Measurements from ENCODE around the gene APOL2.
"Not testable (repeated sequence)": the region's sequence is repeated elsewhere in the genome, so short reads cannot be mapped to it uniquely, and the experiment has no call there.

APOL2 gene, protein sequence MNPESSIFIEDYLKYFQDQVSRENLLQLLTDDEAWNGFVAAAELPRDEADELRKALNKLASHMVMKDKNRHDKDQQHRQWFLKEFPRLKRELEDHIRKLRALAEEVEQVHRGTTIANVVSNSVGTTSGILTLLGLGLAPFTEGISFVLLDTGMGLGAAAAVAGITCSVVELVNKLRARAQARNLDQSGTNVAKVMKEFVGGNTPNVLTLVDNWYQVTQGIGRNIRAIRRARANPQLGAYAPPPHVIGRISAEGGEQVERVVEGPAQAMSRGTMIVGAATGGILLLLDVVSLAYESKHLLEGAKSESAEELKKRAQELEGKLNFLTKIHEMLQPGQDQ

DNA sequence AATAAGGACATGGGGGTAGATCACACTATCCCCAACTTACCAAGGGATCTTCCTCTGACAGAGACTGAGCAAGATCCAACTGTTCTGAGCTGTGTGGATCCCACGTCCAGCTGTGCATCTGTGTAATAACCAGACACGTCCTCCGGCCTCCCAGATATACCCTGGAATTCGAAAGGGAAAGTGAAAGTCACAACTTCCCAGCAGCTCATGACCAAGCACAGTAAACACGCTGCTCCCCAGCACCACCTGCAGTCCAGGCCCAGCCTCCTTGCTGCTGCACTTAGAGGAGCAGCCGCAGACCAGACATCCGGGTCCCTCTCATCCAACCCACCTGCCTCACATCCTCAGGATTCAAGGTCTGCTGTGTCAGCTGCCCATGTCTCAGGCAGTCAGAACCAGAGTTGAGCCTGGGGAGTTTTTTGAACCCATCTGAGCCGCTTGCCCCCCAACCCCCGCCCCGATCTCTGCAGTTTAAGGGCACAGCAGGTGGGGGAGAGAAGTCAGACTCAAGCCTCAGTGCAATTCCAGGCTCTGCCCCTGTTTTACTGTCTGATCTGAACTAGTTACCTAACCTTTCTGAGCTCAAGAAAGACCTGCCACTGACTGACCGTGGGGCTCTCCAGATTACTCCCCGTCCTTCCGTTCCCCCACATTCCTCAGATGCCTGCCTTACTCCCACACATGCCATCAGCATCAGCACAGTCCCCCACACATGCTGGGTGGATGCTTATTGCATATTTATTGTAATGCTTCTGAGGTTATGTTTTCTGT, at the start of gene APOL2:
Gene APOL2 (minus strand): TSS at position 127 of the 771 bp plus-strand sequence. CDS start 6,365 bp downstream, outside the sequence.
- peak; percentile 96 for DNase-seq

DNA sequence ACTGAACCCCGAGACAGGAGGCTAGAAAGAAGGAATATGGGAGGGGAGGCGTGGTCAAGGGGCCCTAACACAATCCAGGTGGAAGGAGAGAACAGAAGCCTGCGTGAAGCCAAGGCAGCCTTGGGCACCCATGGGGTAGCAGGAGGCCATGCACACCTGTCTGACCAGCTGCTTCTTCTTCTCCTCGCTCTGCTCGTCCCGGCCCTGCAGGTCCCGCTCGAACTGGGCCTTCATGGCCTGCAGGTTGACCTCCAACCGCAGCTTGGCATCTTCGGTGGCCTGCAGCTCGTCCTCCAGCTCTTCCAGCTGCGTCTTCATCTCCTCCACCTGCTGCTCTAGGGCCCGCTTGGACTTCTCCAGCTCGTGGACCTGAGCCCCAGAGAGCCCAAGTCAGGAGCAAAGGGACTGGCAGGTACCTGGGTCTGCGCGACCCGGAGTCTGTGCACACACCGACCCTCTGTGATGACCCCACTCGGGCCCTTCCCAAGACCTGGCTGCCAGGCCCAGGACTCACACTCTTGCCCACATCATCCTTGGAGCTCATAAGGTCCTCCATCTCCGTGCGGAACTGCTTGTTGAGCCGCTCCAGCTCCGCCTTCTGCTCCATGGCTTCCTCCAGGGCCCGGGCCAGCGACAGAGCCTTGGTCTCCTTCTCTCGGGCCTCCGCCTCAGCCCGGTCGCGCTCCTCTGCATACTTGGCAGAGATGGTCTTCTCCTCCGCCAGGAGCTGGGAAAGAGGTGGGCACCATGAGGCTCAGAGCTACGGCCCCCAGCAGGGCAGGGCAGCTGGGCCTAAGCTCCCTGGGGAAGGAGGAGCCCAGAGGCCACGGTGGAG, 49.5 kb upstream of the APOL2 start:
- no peak for DNase-seq

DNA sequence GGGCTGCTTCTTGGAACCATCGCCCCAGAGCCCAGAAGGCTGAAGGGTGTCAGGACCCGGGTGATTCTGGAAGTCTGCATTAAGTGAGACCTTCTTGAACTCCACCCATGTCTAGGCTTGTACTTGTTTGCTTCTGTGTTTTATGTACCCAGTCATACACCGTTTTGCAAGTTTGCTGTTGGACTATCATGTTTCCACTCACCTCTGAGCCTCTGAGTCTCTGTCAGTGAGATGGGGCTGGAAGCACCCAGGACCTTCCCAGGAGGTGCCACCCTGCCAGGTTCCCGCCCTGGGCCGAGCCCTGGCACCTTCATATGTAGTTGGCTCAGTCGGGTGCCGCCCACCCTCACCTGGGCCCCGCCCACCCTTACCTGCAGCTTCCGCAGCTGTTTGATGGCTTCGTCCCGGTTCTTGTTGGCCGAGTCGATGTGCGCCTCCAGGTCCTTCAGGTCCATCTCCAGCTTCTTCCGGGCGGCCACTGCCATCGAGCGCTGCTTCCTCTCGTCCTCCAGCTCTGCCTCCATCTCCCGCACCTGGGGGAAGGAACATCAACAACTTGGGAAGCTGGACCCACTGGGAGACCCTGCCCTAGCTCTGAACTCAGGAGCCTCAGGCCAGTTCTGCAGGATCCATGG, 48.7 kb upstream of the APOL2 start:
- no peak for DNase-seq

DNA sequence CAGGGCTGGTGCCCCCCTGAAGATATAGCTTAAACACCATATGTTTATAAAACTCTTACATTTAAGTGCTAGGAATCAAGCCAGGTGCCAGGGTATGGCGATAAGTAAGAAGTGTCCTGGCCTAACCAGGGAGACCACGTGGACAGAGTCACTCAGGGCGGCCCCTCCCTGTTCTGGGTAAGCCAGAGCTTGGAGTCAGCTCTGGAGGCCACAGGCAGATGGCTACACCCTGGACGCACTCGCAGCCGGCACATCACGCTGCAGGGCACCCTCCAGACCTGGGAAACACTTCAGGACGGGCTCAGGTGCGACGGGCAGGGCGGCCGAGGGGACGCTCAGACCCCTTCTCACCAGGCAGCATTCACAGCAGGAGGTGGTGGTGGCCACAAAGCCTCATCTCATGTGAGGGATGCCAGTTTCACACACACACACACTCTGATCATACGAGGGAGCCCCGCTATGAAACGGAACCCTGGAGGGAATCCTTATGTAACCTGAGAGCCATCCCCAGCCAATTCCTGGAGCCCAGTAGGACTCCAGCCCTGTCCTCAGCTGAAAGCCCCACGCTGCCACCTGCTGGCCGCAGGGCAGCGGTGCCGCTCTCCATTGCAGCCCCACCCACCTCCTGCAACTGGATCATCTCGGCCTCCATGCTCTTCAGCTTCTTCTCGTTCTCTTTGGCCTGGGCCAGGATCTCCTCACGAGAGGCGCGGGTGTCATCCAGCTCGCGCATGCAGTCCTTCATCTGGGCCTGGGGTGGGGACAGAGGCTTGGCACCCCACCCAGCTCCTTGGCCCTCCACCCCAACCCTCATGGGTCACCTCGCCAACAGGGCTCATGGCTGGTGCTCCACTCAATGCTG, 47.0 kb upstream of the APOL2 start:
- DNase-seq, result peak; percentile 76

DNA sequence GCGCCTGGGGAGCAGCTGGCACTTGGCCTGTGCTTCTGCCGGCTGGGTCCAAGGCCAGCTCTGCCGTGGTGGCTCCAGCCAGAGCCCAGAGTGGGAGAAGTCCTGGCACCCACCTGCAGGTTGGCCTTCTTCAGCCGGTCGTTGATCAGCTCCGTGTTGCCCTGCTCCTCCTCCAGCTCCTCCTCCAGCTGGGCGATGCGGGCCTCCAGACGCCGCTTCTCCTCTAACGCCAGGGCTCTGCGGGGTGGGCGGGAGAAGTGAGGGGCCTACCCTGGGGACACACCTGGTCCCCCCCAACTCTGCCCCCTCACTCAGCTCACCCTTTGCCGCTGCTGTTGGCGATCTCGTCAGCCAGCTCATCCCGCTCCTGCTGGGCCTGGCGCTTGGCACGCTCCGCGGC, 46.2 kb upstream of the APOL2 start:
- DNase-seq, result no peak

DNA sequence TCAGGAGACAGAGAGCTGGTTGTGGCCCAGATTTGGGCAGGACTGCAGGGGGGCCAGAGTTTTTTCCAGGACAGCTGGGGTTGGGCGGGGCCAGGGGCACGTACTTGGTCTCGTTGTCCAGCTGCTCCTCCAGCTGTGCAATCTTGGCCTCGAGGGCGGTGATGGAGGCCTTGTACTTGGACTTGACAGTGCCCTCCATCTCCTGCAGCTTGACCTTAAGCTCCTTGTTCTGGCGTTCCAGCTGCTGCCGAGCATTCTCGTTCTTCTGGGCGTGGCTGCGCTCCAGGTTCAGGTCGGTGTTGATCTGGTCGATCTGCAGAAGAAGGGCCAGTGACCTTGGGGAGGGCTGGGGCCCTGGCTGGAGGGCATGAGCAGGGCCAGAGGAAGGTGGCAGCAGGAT, 45.7 kb upstream of the APOL2 start:
- DNase-seq, result no peak

DNA sequence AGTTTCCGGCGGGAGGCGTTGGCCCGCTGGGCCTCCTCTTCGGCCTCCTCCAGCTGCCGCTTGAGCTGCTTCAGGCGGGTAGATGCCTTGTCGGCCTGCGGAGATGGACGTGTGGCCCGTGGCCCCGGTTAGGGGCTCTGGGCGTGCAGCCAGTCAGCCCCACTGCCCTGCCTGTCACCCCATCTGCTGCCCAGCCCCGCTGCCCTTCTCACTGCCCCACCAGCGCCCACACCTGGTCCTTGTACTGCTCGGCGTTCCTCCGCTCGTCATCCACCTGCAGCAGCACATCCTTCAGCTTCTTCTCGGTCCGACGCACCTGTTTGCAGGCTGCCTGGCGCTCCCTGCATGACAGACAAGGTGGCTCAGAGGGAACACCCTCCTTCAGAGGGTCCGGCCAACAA, 44.8 kb upstream of the APOL2 start:
- DNase-seq, result no peak

DNA sequence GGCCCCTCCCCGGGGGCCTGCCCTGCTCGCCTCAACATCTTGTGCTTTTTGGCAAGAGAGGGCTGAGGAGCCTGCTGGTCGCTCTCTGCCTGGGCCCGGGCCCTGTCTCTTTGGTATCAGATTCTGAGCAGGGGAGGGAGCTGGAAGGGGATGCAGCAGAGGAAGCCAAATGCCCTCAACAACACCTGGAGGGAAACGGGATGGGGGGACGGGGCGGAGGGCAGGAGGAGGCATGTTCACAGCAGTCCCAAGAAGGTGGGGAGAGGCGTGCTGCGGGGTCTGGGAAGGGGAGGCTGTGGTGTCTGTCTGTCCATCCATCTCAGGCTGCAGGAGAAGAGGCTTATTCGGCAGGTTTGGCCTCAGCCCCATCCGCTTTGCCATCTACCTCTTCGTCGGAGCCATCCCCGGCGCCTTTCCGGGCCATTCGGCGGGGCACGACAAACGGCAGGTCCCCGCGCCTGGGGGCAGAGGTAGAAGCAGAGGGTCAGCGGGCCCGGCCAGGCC, 43.1 kb upstream of the APOL2 start:
- no peak for DNase-seq

DNA sequence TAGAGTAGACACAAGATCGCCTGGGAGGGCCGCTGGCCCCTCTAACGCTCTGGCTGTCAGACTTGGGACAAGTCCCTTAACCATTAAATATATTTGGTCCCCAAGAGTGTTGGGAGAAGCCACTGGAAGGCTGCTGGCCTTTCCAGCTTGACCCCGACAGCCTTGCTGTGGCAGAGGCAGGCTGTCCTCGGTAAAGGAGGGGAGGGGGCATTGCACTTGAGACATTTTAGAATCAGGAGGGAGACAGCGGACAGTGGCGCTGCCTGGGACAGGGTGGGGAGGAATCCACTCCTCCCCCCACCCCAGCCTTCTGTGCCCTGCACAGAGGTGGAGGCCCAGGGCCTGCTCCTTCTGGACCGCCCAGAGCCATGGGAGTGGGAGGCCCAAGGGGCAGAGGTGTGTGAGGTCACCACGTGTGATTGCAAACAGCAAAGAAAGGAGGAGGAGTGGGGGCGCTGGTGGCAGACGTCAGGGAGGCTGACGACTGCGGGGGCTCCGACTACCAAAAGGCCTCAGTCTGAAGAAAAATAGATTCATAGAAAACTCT, 42.5 kb upstream of the APOL2 start:
- no peak for DNase-seq

DNA sequence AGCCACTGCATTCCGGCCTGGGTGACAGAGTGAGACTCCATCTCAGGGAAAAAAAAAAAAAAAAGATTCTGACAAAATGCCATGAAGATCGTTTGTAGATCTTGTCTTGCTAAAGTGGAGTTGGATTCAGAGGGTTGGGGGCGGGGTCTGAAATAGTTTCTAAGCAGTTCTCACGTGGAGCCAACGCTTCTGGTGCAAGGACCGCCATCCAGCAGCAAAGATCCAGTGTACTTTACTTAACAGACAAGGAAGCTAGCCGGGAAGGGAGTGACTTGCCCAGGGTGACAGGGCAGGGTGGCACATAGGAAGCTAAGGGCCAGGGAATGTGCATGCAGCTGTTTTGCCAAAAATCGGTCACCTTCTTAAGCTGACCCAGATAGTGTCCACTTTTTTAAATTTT, 41.1 kb upstream of the APOL2 start:
- no peak for DNase-seq

DNA sequence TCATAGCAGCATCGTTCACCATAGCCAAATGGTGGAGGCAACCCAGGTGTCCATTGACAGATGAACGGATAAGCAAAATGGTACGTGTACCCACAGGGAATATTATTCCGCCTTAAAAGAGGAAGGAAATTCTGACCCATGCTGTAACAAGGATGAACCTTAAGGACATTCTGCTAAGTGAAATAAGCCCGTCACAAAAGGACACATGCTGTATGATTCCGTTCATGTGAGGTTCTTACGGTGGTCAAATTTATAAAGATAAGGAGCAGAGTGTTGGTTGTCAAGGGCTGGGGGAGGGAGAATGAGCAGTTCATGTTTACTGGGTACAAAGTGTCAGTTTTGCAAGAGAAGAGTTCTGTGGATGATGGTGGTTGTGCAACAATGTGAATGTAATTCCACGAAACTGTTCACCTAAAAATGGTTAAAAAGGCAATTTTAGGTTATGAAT, 39.9 kb upstream of the APOL2 start:
- no peak for DNase-seq

DNA sequence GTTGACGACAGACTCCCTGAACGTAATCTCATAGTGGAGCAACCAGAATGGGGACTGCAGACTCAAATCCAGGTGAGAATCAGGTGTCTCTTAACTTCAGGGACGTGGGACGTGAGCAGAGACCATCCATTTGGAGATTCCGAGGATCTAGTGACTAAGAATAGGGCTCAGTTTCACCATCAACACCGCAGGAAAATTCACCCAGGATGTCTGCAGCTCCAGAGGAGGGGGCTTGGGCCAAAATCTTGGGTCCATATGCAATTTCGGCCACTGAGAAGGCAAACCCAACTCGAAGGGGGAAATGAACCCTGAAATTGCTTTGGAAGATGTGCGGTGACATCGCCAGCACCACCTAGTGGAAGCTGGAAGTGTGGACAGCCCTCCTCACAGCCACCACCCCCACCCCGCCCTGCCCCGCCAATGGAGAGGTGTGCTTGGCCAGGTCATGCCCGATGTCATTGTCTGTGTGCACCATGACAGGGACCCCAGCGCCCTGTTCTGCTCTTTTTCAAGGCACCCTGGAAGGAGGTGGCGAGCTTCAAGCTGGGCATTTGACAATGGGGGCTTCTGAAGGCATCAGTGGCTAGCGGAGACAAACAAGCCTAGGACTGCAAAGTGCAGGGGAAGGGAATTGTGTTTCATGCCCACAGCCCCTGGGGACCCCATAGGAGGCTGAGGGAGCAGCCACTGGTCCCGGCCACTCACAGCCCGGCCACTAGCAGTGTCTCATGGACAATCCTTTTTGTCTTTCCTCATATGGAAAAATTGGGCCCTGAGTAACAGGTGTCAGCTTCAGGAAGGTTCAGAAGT, 38.4 kb upstream of the APOL2 start:
- DNase-seq, result peak; percentile 76

DNA sequence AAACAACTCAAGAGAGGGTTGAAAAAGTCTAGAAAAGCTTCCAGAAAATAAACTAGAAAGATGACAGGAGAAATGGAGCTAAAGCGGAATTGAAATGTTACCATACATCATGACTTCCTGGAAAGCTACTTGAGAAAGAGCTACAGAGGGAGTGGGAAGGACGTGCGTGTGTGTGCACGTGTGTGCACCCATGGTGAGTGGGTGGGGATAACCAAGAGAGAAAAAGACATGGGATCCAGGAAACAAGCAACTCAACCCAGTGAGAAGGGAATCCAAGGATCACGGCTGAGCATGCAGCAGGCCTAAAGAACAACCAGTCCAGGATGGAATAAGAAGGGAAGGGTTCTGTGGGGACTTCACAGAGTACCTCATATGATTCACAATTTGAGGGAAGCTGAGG, 35.2 kb upstream of the APOL2 start:
- DNase-seq, result no peak

DNA sequence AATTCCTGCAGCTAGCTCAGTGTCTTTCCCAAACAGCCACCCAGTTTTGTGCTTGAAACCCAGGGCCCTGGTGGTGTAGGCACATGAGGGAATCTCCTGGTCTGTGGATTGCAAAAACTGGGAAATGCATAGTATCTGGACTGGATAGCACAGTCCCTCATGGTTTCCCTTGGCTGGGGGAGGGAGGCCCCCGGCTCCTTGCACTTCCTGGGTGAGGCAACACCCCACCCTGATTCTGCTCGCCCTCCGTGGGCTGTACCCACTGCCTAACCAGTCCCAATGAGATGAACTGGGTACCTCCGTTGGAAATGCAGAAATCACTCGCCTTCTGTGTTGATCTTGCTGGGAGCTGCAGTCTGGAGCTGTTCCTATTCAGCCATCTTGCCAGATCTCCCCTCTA, 32.6 kb upstream of the APOL2 start:
- DNase-seq, result not testable (repeated sequence)

DNA sequence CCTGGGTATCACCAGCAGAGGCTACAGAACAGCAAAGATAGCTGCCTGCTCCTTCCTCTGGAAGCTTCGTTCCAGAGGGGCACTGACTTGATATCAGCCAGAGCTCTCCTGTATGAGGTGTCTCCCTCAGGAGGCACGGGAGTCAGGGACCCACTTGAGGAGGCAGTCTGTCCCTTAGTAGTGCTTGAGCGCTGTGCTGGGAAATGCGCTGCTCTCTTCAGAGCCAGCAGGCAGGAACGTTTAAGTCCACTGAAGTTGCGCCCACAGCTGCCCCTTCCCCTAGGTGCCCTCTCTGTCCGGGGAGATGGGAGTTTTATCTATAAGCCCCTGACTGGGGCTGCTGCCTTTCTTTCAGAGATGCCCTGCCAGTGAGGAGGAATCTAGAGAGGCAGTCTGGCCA, 31.9 kb upstream of the APOL2 start:
- not testable (repeated sequence) for DNase-seq

DNA sequence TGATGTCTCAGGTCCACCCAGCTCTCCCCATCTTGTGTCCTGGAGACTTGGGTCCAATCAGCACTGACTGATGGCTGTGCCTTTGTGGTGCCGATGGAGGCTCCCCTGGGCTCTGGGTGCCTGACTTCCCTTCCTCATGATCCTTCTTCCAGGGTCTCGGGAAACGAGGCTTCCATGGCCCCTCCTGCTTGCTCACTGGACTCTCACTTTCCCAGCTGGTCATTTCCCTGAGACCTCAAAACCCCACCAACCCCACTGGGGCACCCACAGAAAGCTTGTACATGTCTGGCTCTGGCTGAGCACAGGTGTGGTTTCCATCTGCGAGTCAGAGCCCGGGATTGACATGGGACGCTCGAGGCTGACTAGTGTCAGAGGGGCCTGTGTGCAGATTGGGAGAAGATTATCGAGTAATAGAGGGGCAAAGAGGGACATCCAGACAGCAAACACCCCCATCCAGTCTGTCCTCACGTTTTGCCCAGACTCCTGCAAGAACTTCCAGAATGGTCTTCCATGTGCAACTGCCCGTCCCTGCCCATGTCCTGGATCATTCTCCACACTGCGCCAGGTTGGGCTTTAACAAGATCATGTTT, 28.7 kb upstream of the APOL2 start:
- DNase-seq, result no peak

DNA sequence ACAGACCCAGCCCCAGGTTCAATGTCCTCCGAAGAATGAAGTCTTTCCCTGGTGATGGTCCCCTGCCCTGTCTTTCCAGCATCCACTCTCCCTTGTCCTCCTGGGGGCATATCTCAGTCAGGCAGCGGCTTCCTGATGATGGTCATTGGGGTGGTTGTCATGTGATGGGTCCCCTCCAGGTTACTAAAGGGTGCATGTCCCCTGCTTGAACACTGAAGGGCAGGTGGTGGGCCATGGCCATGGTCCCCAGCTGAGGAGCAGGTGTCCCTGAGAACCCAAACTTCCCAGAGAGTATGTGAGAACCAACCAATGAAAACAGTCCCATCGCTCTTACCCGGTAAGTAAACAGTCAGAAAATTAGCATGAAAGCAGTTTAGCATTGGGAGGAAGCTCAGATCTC, 27.7 kb upstream of the APOL2 start:
- DNase-seq, result no peak

DNA sequence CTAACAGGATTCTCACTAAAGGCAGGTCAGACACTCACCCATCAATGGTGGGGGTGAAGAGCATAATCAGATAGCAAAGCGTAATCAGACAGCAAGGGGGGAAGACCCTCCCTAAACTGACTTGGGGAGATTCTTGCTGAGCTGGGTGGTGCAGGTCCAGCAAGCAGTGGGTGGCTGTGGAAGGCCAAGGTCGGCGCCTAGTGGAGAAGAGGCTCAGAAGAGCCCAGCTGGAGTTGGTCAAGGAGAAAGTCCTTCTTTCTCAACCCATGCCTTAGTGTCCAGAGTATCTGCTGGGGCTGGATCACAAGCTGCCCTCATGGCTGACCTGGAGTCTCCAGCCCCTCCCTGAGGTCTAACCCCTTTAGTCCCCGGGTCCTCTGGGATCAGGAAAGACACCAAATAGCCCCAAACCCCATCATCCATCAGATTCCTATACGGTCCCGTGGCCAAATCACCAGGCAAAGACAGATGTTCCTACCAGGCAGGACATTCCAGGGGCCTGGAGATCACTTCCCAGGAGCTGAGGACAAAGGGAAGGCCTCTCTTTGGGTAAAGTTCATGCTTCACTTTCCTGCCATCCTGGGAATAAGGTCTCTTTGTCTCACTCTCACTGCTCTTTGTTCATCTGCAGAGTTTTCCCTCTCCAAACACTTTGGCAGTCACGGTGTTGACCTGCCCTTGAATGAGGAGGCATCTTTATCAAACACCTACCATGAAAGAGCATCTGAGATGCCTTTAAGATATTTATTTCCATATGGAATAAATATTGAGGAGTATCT, 24.7 kb upstream of the APOL2 start:
- DNase-seq, result not testable (repeated sequence)

DNA sequence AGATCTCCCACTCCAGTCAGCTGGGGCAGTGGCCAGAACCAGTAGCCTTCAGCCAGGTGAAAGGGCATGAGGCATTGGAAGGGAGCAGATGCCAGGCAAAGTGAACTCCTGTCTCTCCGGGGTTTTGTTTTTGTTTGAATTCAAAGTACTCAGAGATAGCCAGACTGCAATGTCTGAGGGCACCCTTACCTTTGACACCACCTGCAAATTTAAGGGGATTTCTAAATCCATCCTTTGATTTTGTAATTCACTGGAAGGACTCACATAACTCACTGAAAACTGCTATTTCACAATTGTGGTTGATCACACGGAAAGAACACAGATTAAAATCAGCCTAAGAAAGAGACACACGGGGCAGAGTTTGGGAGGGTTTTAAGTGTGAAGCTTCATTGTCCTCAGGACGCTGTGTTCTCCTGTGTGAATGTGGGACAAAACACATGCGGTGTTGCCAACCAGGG, 23.9 kb upstream of the APOL2 start:
- DNase-seq, result not testable (repeated sequence)
